ENCODE measurements around the gene TRIP12. TPM values are rescaled to one million over a fixed set of nuclear protein-coding genes. Genes with fewer than 3 reads are reported as not detected.

TRIP12 gene
- total and polyA plus RNA-seq, 2 of the 8 experiments (the other 6 are each of a cell fraction or from before 2014, with no cell fraction given): 23.1 to 174 TPM

- H3K4me2 ChIP-seq (ENCODE audit: insufficient read depth in 1 of 2, low read depth in 2 of 2, low read length in 2 of 2): no peak overlapping the region
- no peaks in the 10 kb centered on the region for H3K9me3 ChIP-seq (ENCODE audit: insufficient read depth in 2 of 2, low read depth in 1 of 2, low read length in 1 of 2)
- 87% methylated on average over 2 of the region's 2 CpGs; no CpG with 5 or more reads in 1 of the 2 experiments for WGBS, 2 experiments (ENCODE audit: extremely low coverage in 1 of 2, insufficient coverage in 1 of 2, insufficient read length in 1 of 2, insufficient replicate concordance in 2 of 2, low coverage in 1 of 2, low lambda C conversion rate in 2 of 2, missing lambda C conversion rate in 1 of 2)
- no peak overlapping the region for H2AK5ac ChIP-seq (ENCODE audit: low read depth, low read length)
- no peak overlapping the region for H2BK12ac ChIP-seq (ENCODE audit: low read depth, low read length)
- no peak overlapping the region for H3K23ac ChIP-seq (ENCODE audit: insufficient read length)
- TF ChIP-seq KDM1A (IDR thresholded peaks at IDR 0.05; ENCODE audit: borderline replicate concordance, low read length): no peak
- no peak for TF ChIP-seq KDM4A (IDR thresholded peaks at IDR 0.05; ENCODE audit: low read depth, low read length, severe bottlenecking)
- no peak for TF ChIP-seq MAX (IDR thresholded peaks at IDR 0.05)
- TF ChIP-seq ASH2L (IDR thresholded peaks at IDR 0.05; ENCODE audit: low read length): no peak
- TF ChIP-seq SIRT6 (IDR thresholded peaks at IDR 0.05; ENCODE audit: low read length): no peak
- no peak for TF ChIP-seq SUZ12 (IDR thresholded peaks at IDR 0.05; ENCODE audit: low read length)
- H3K23me2 ChIP-seq (ENCODE audit: low read depth, low read length): no peaks in the 10 kb centered on the region
- no peak overlapping the region for H2BK120ac ChIP-seq (replicated peaks; ENCODE audit: low read depth, low read length)
- no peak overlapping the region for H3K56ac ChIP-seq (replicated peaks; ENCODE audit: insufficient read length, low read depth, low read length)
- H3K36me3 ChIP-seq (ENCODE audit: control insufficient read depth in 2 of 4, insufficient read depth in 4 of 4, low read length in 3 of 4): peaks cover 0 to 5% (median 2%) of the 10 kb centered on the region in 4 experiments; a peak in 2 of 8 replicates
- no peak overlapping the region for H2AFZ ChIP-seq (ENCODE audit: low read length)
- FAIRE-seq: no peak
- ChIA-PET CTCF (ENCODE audit: partially characterized antibody) (interaction anchor here (0.6 to 1.0 kb wide), 5 partner anchors 10 to 771 kb away, joined by 3 to 4 read pairs (median 3); no protein-coding TSS in a partner anchor), POLR2A (ENCODE audit: partially characterized antibody) (interaction anchor here (0.8 kb wide), 1 partner anchor 13 kb away, joined by 3 read pairs; no protein-coding TSS in a partner anchor)
- H3K4ac ChIP-seq (replicated peaks; ENCODE audit: insufficient read length, low read depth, low read length): no peak overlapping the region
- no peak overlapping the region for H2BK20ac ChIP-seq (ENCODE audit: low read length)
- H3K14ac ChIP-seq (ENCODE audit: insufficient read length): no peak overlapping the region
- no peak for DNase-seq (ENCODE audit: low read depth in 1 of 2, low spot score in 2 of 2)
- peaks cover 4 to 6% of the 10 kb centered on the region in 2 experiments for H4K20me1 ChIP-seq (replicated peaks in 1 of 2; ENCODE audit: control insufficient read depth in 1 of 2, insufficient read depth in 2 of 2, low read length in 2 of 2)
- no peak overlapping the region for H4K91ac ChIP-seq (replicated peaks; ENCODE audit: insufficient read length, low read length)
- peaks cover 8 to 96% of the 10 kb centered on the region in 2 experiments; a peak in 3 of 4 replicates for H3K79me2 ChIP-seq (ENCODE audit: control insufficient read depth in 1 of 2, insufficient read depth in 2 of 2, low read length in 2 of 2)
- H3K27ac ChIP-seq (ENCODE audit: low read depth, low read length): no peak overlapping the region
- no peak overlapping the region for H2BK15ac ChIP-seq (ENCODE audit: low read length)
- H3K4me1 ChIP-seq (replicated peaks in 1 of 4; ENCODE audit: control insufficient read depth in 3 of 4, insufficient read depth in 4 of 4, low read length in 3 of 4): peaks cover 0 to 3% (median 1%) of the 10 kb centered on the region in 4 experiments; a peak in 2 of 7 replicates
- H3K79me1 ChIP-seq (ENCODE audit: low read depth, low read length): no peaks in the 10 kb centered on the region; the same call in 1 of the 2 replicates
- H3K9ac ChIP-seq (replicated peaks in 1 of 4; ENCODE audit: extremely low read depth in 1 of 4, low read depth in 3 of 4, low read length in 3 of 4): no peak overlapping the region
- no peaks in the 10 kb centered on the region for H3K27me3 ChIP-seq (replicated peaks in 1 of 4; ENCODE audit: control insufficient read depth in 3 of 4, extremely low read depth in 1 of 4, insufficient read depth in 3 of 4, low read length in 3 of 4)
- H3K18ac ChIP-seq (ENCODE audit: extremely low read depth, low read length): no peak overlapping the region
- H4K5ac ChIP-seq (ENCODE audit: insufficient read length, low read depth, low read length): no peak overlapping the region
- no peak overlapping the region for H2BK5ac ChIP-seq (ENCODE audit: low read depth, low read length)
- H4K8ac ChIP-seq (ENCODE audit: extremely low read depth, insufficient read depth, low read length): no peak overlapping the region
- no peak overlapping the region for H3K4me3 ChIP-seq (ENCODE audit: extremely low read depth in 1 of 4, insufficient read depth in 2 of 4, low read depth in 3 of 4, low read length in 4 of 4)
Measured at GRCh38 chr2:229909090-229909489, 12.7 kb downstream of the TRIP12 start.
